Progenitor cell of endocrine pancreas (in vitro differentiated cells): ENCODE data around the gene CEACAM6. TPM values are rescaled to one million over a fixed set of nuclear protein-coding genes. Genes with fewer than 3 reads are reported as not detected.

Experiments
- DNase-seq: peaks from one replicate; pipeline ENCODE4 v3.0.0; 2021; ENCODE audit warnings: low spot score; ENCODE audit not compliant: unreplicated experiment
- H3K27ac Mint-ChIP-seq: 2 replicates; pipeline ENCODE4 v1.8.0; 2021; ENCODE audit warnings: mild to moderate bottlenecking, moderate library complexity, mixed read lengths
- H3K27me3 Mint-ChIP-seq: 2 replicates; pipeline ENCODE4 v1.8.0; 2021; ENCODE audit warnings: mixed read lengths
- H3K36me3 Mint-ChIP-seq: 2 replicates; pipeline ENCODE4 v1.8.0; 2022; ENCODE audit warnings: mixed read lengths; ENCODE audit not compliant: insufficient read depth
- H3K4me1 Mint-ChIP-seq: 2 replicates; pipeline ENCODE4 v1.8.0; 2021; ENCODE audit warnings: low read depth, mixed read lengths
- H3K4me3 Mint-ChIP-seq: 2 replicates; pipeline ENCODE4 v1.8.0; 2021; ENCODE audit warnings: low read depth, mild to moderate bottlenecking, moderate library complexity, mixed read lengths
- H3K9me3 Mint-ChIP-seq: 2 replicates; pipeline ENCODE4 v1.8.0; 2021; ENCODE audit warnings: low read depth, mixed read lengths
- CTCF ChIP-seq: fragments of 200-600 bp; sonication (generic); IDR thresholded peaks from one replicate; pipeline ENCODE4 v1.5.0; 2021; ENCODE audit warnings: antibody characterized with exemption, mild to moderate bottlenecking; ENCODE audit not compliant: unreplicated experiment
- total RNA-seq: library from RNA; stranded (reverse); gene quantifications from 2 replicates; pipeline ENCODE4 v1.2.1, GENCODE V29; 2021

CEACAM6 gene
- total RNA-seq, 1 donor from 2014 or later: 0.19 TPM

- TF ChIP-seq CTCF: no peak
- no peak overlapping the region for H3K4me3 Mint-ChIP-seq
- peaks cover 2% of the 10 kb centered on the region for H3K36me3 Mint-ChIP-seq
- H3K27ac Mint-ChIP-seq: no peak overlapping the region
- H3K9me3 Mint-ChIP-seq: peaks cover 37% of the 10 kb centered on the region
- DNase-seq: no peak
- H3K4me1 Mint-ChIP-seq: no peaks in the 10 kb centered on the region
- no peaks in the 10 kb centered on the region for H3K27me3 Mint-ChIP-seq
Measured at GRCh38 chr19:41709951-41710645, 45.2 kb upstream of the CEACAM6 start.

- no peak overlapping the region for H3K27ac Mint-ChIP-seq
- DNase-seq: no peak
- H3K27me3 Mint-ChIP-seq: no peaks in the 10 kb centered on the region
- TF ChIP-seq CTCF: no peak
- H3K9me3 Mint-ChIP-seq: peaks cover 41% of the 10 kb centered on the region
- H3K36me3 Mint-ChIP-seq: peaks cover 2% of the 10 kb centered on the region
- no peak overlapping the region for H3K4me3 Mint-ChIP-seq
- H3K4me1 Mint-ChIP-seq: no peaks in the 10 kb centered on the region
Measured at GRCh38 chr19:41711376-41712261, 43.7 kb upstream of the CEACAM6 start.

- Mint-ChIP-seq H3K4me3 (no peak overlapping the region), H3K27me3 (no peaks in the 10 kb centered on the region), H3K4me1 (no peaks in the 10 kb centered on the region), H3K9me3 (peaks cover 46% of the 10 kb centered on the region), H3K36me3 (no peaks in the 10 kb centered on the region), H3K27ac (no peak overlapping the region)
- no peak for TF ChIP-seq CTCF
- no peak for DNase-seq
Measured at GRCh38 chr19:41714598-41714997, 40.7 kb upstream of the CEACAM6 start.

GRCh38 chr19:41718761-41719160, 36.6 kb upstream of the CEACAM6 start:
- DNase-seq: no peak
- no peak overlapping the region for H3K27ac Mint-ChIP-seq
- no peak for TF ChIP-seq CTCF
- peaks cover 42% of the 10 kb centered on the region for H3K9me3 Mint-ChIP-seq
- no peaks in the 10 kb centered on the region for H3K4me1 Mint-ChIP-seq
- H3K4me3 Mint-ChIP-seq: no peak overlapping the region
- no peaks in the 10 kb centered on the region for H3K27me3 Mint-ChIP-seq
- peaks cover 4% of the 10 kb centered on the region for H3K36me3 Mint-ChIP-seq

- H3K27ac Mint-ChIP-seq: no peak overlapping the region
- peaks cover 4% of the 10 kb centered on the region for H3K36me3 Mint-ChIP-seq
- no peak for TF ChIP-seq CTCF
- no peak for DNase-seq
- peaks cover 47% of the 10 kb centered on the region for H3K9me3 Mint-ChIP-seq
- no peak overlapping the region for H3K4me3 Mint-ChIP-seq
- no peaks in the 10 kb centered on the region for H3K27me3 Mint-ChIP-seq
- H3K4me1 Mint-ChIP-seq: no peaks in the 10 kb centered on the region
Measured at GRCh38 chr19:41720103-41720502, 35.2 kb upstream of the CEACAM6 start.
